Uterus (tissue), 4 donors: ENCODE data around the gene RAB35. TPM values are rescaled to one million over a fixed set of nuclear protein-coding genes. Genes with fewer than 3 reads are reported as not detected.
A peak's percentile ranks its signal among the peaks of the same experiment; 100 is the strongest.

Experiments
- DNase-seq, 2 donors: peaks; one replicate each; pipeline ENCODE4 v3.0.0-alpha.2; 2019 to 2020
- H3K27ac ChIP-seq, 2 donors: fragments of 200-600 bp; sonication (generic); 1 replicate in 1 of 2; 2 replicates in 1 of 2; pipeline ENCODE4 v1.5.1; 2016 to 2018
- H3K27me3 ChIP-seq, 2 donors: fragments of 200-600 bp; sonication (generic); one replicate each; pipeline ENCODE4 v1.5.1; 2018 to 2019; ENCODE audit warnings: control low read depth in 1 of 2
- H3K36me3 ChIP-seq, 2 donors: fragments of 200-600 bp; sonication (generic); one replicate each; pipeline ENCODE4 v1.5.1; 2019; ENCODE audit warnings: control low read depth in 1 of 2
- H3K4me1 ChIP-seq, 2 donors: fragments of 200-600 bp; sonication (generic); one replicate each; pipeline ENCODE4 v1.5.1; 2018 to 2019; ENCODE audit warnings: control low read depth in 1 of 2
- H3K4me3 ChIP-seq, 2 donors: fragments of 200-600 bp; sonication (generic); 1 replicate in 1 of 2; 2 replicates in 1 of 2; pipeline ENCODE4 v1.5.1; 2018 to 2019; ENCODE audit warnings: mild to moderate bottlenecking in 1 of 2
- H3K9me3 ChIP-seq, 2 donors: fragments of 200-600 bp; sonication (generic); one replicate each; pipeline ENCODE4 v1.5.1; 2019; ENCODE audit warnings: control low read depth in 1 of 2
- CTCF ChIP-seq, 4 experiments: fragments of 200-600 bp in 2 of 4; fragments of 450-650 bp in 2 of 4; sonication (generic) in 2 of 4; IDR thresholded peaks; one replicate each; pipeline ENCODE4 v1.5.1; 2016 to 2019; ENCODE audit warnings: antibody characterized with exemption in 4 of 4, mild to moderate bottlenecking in 2 of 4, moderate library complexity in 1 of 4
- POLR2A ChIP-seq, 2 donors: fragments of 450-650 bp; IDR thresholded peaks; one replicate each; pipeline ENCODE4 v1.6.1; 2016; ENCODE audit warnings: antibody characterized with exemption in 2 of 2, mild to moderate bottlenecking in 1 of 2, moderate library complexity in 1 of 2
- intact Hi-C: fragments of 100-400 bp; cut with DNase I; formaldehyde crosslinking; loops from one replicate; pipeline ENCODE4 v1.15.1; 2023; ENCODE audit warnings: low total_unique reads
- total RNA-seq, 4 donors: library from RNA; depleted of rRNA in 3 of 4; stranded (reverse); fragments of >200 nt in 3 of 4; gene quantifications; one replicate each; pipeline versions ENCODE4 v1.1.0 to v1.2.4, GENCODE V29; 2014 to 2023
- donor health status: DM: yes; HTN: yes; CAD: no.

Gene RAB35
- total RNA-seq, 4 donors from 2014 or later: 13.1 to 43.9 (median 22.4) TPM

GRCh38 chr12:120089796-120090195, 26.8 kb downstream of the RAB35 start:
- DNase-seq: no peak

GRCh38 chr12:120089105-120089504, 27.4 kb downstream of the RAB35 start:
- no peaks in the 10 kb centered on the region for H3K9me3 ChIP-seq
- no peaks in the 10 kb centered on the region for H3K36me3 ChIP-seq
- no peaks in the 10 kb centered on the region for H3K27me3 ChIP-seq
- intact Hi-C loops: no loop called here
- H3K4me3 ChIP-seq: no peak overlapping the region
- TF ChIP-seq CTCF (IDR thresholded peaks at IDR 0.05): no peak
- no peak for TF ChIP-seq POLR2A (IDR thresholded peaks at IDR 0.05)
- no peak for DNase-seq
- no peak overlapping the region for H3K27ac ChIP-seq
- H3K4me1 ChIP-seq: peaks cover 0 to 2% of the 10 kb centered on the region in 2 donors

More at GRCh38 chr12:120089796-120090195, 26.8 kb downstream of the RAB35 start:
- Histone ChIP-seq H3K9me3 (no peaks in the 10 kb centered on the region), H3K27ac (no peak overlapping the region), H3K4me1 (peaks cover 0 to 2% of the 10 kb centered on the region in 2 donors), H3K36me3 (no peaks in the 10 kb centered on the region), H3K27me3 (no peaks in the 10 kb centered on the region), H3K4me3 (no peak overlapping the region)
- intact Hi-C loops: no loop called here
- no peak for TF ChIP-seq POLR2A (IDR thresholded peaks at IDR 0.05)
- TF ChIP-seq CTCF (IDR thresholded peaks at IDR 0.05): no peak

DNA sequence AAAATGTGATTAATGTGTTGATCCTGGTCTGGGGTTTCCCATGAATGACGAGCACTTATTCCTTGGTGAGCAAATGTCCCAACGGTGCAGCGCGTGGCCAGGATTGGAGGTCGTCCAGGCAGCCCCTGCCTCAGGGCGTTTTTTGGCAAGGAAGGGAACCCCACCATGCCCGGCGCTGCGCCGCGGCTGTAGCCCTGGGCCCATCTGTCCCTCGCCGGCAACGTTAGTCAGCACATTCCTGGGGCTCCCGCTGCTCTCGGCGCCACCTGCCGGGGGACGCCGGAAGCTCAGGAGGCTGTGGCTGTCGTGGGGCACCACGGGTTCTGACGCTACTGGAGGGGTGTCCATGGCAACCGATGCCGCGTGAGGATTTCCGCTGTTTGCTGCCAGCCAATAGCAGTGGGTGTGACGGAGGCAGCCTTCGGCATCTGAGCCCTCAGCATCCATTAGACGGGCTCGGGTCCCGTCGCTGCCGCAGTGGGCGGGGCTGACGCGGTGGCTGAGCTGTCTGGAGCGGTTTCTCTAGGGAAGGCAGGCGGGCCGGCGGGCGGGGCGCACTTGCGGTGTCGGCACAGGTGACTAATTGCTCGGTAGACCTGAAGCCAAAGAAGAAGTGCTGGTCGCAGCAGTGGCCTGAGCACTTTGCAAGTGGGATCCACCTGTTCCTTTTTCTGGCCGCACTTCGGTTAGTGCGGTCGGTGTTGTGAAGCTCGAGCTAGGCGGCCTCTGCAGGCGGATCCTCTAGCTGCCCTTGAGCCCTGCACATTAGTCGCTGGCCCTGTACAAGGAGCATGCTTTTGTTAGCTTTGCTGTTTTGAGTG, 29.5 kb downstream of the RAB35 start:
- TF ChIP-seq POLR2A (IDR thresholded peaks at IDR 0.05) (peak in 1 of 2 donors; percentile 52), CTCF (IDR thresholded peaks at IDR 0.05) (peak; percentile 92 to 98 (median 98))
- Histone ChIP-seq H3K27me3 (no peaks in the 10 kb centered on the region), H3K9me3 (no peaks in the 10 kb centered on the region), H3K27ac (peak overlapping the region; percentile 63 to 68), H3K36me3 (no peaks in the 10 kb centered on the region), H3K4me3 (peak overlapping the region; percentile 15 to 28), H3K4me1 (peaks cover 0 to 2% of the 10 kb centered on the region in 2 donors)
- intact Hi-C loops: no loop called here
- peak; percentile 98 to 99 for DNase-seq

GRCh38 chr12:120085920-120086645, 30.5 kb downstream of the RAB35 start:
- no peak for DNase-seq
- intact Hi-C loops: no loop called here
- H3K9me3 ChIP-seq: no peaks in the 10 kb centered on the region
- no peaks in the 10 kb centered on the region for H3K27me3 ChIP-seq
- peaks cover 0 to 2% of the 10 kb centered on the region in 2 donors for H3K4me1 ChIP-seq
- peak overlapping the region; percentile 63 to 68 for H3K27ac ChIP-seq
- TF ChIP-seq POLR2A (IDR thresholded peaks at IDR 0.05): no peak
- no peak for TF ChIP-seq CTCF (IDR thresholded peaks at IDR 0.05)
- no peaks in the 10 kb centered on the region for H3K36me3 ChIP-seq
- no peak overlapping the region for H3K4me3 ChIP-seq

DNA sequence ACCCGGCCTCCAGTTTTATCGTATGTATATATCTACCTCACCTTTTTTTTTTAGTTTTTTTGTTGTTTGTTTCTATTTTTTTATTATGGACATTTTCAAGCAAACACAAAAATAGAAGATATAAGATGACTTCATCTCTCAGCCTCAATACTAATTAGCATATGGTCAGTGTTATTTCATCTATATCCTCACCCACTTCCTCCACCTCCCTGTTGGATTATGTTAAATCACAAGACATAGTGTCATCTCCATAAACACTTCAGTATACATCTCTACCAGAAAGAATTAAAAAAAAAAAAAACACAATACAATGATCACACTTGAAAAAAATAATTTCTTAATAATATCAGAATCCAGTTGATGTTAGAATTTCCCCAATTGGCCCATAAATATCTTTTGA, 34.9 kb downstream of the RAB35 start:
- intact Hi-C loops: no loop called here
- H3K9me3 ChIP-seq: no peaks in the 10 kb centered on the region
- TF ChIP-seq CTCF (IDR thresholded peaks at IDR 0.05) (no peak), POLR2A (IDR thresholded peaks at IDR 0.05) (no peak)
- no peaks in the 10 kb centered on the region for H3K4me1 ChIP-seq
- H3K27me3 ChIP-seq: no peaks in the 10 kb centered on the region
- no peak overlapping the region for H3K4me3 ChIP-seq
- DNase-seq: no peak
- no peaks in the 10 kb centered on the region for H3K36me3 ChIP-seq
- H3K27ac ChIP-seq: no peak overlapping the region
